GM12878 (cell line): ENCODE measurements around the gene ISOC2. TPM values are rescaled to one million over a fixed set of nuclear protein-coding genes. Genes with fewer than 3 reads are reported as not detected.
A peak's percentile ranks its signal among the peaks of the same experiment; 100 is the strongest.

Source experiments
- ATAC-seq: fragments of 200-7000 bp; cut with Tn5 transposase; 3 replicates; pipeline ENCODE4 v1.9.1; 2020; ENCODE audit warnings: mild to moderate bottlenecking, moderate library complexity
- BruUV-seq: library from RNA; stranded (reverse); fragments of 400-500 nt; replicated peaks from 2 replicates; lab custom pipeline; 2021; lab: Mats Ljungman, UMichigan
- CTCF ChIA-PET: fragments of 300-600 bp; sonication (Branson Sonifier 250); formaldehyde crosslinking; extraction: SDS; loops from one replicate; lab custom pipeline; 2021; ENCODE audit warnings: inconsistent platforms; lab: Yijun Ruan, JAX
- POLR2A ChIA-PET: fragments of 350-600 bp; formaldehyde crosslinking; extraction: SDS; loops from one replicate; lab custom pipeline; 2021; ENCODE audit warnings: inconsistent platforms; lab: Charles Lee
- RAD21 ChIA-PET: fragments of 300-600 bp; sonication (Branson Sonifier 250); formaldehyde crosslinking; loops from one replicate; lab custom pipeline; 2023; ENCODE audit warnings: antibody characterized with exemption; ENCODE audit not compliant: unreplicated experiment; lab: Charles Lee
- SMC1A ChIA-PET: fragments of 300-600 bp; sonication (Branson Sonifier 250); formaldehyde crosslinking; loops from one replicate; lab custom pipeline; 2023; ENCODE audit not compliant: unreplicated experiment, uncharacterized antibody; lab: Charles Lee
- DNase-seq: peaks from one replicate; pipeline ENCODE4 v3.0.0-alpha.2; 2011; ENCODE audit warnings: low read depth, low spot score
- FAIRE-seq: peaks from 3 replicates; lab custom pipeline; 2011; peaks lifted over from hg19 to GRCh38; lab: Jason Lieb, UNC
- H2AFZ ChIP-seq: 2 replicates; pipeline ENCODE4 v1.6.0; 2011; ENCODE audit warnings: low read depth, low read length, control low read depth; ENCODE audit not compliant: control insufficient read depth
- H3K27ac ChIP-seq: 2 replicates; pipeline ENCODE4 v1.5.1; 2011; ENCODE audit warnings: control low read depth; ENCODE audit not compliant: control insufficient read depth, insufficient read depth
- H3K27me3 ChIP-seq, 2 experiments: replicated peaks in 1 of 2; 2 replicates each; pipeline versions ENCODE4 v1.6.0 to v1.6.1; 2011; ENCODE audit warnings: low read length in 1 of 2; ENCODE audit not compliant: control insufficient read depth in 2 of 2, insufficient read depth in 2 of 2
- H3K36me3 ChIP-seq, 2 experiments: 2 replicates each; pipeline ENCODE4 v1.5.1; 2011; ENCODE audit warnings: low read length in 1 of 2; ENCODE audit not compliant: control insufficient read depth in 2 of 2, insufficient read depth in 2 of 2
- H3K4me1 ChIP-seq: 2 replicates; pipeline ENCODE4 v1.6.1; 2011; ENCODE audit warnings: mild to moderate bottlenecking, low read length, moderate library complexity, mixed read lengths; ENCODE audit not compliant: control insufficient read depth, insufficient read depth
- H3K4me2 ChIP-seq: 2 replicates; pipeline ENCODE4 v1.6.0; 2011; ENCODE audit warnings: control low read depth; ENCODE audit not compliant: control insufficient read depth, insufficient read depth
- H3K4me3 ChIP-seq: fragments of 200-600 bp; sonication (generic); 2 replicates; pipeline ENCODE4 v1.5.1; 2016
- H3K79me2 ChIP-seq: 2 replicates; pipeline ENCODE4 v1.6.0; 2011; ENCODE audit warnings: low read length; ENCODE audit not compliant: control insufficient read depth, insufficient read depth
- H3K9ac ChIP-seq: 2 replicates; pipeline ENCODE4 v1.8.0; 2011; ENCODE audit warnings: low read length, control low read depth, mixed read lengths; ENCODE audit not compliant: control insufficient read depth, insufficient read depth
- H3K9me3 ChIP-seq: replicated peaks from 3 replicates; pipeline ENCODE4 v1.5.1; 2011; ENCODE audit warnings: mild to moderate bottlenecking, low read length; ENCODE audit not compliant: control insufficient read depth, insufficient read depth
- H4K20me1 ChIP-seq: 2 replicates; pipeline ENCODE4 v1.6.0; 2011; ENCODE audit not compliant: control insufficient read depth, insufficient read depth
- BMI1 ChIP-seq: fragments of 450-650 bp; IDR thresholded peaks from 2 replicates; pipeline ENCODE4 v1.6.1; 2016; ENCODE audit warnings: mild to moderate bottlenecking, moderate library complexity, borderline replicate concordance
- TAF1 ChIP-seq: IDR thresholded peaks from 2 replicates; pipeline ENCODE4 v1.6.1; 2011; ENCODE audit warnings: mild to moderate bottlenecking, low read depth, low read length, borderline replicate concordance
- WGBS: methylation state at CpG from one replicate; pipeline ENCODE4 v1.1.6; 2016; ENCODE audit warnings: low lambda C conversion rate; ENCODE audit not compliant: insufficient replicate concordance, insufficient coverage; ENCODE audit errors: missing lambda C conversion rate; 5-methylcytosine and 5-hydroxymethylcytosine counted together
- in situ Hi-C: fragments of 300-500 bp; cut with MboI; formaldehyde crosslinking; loops from 9 replicates; pipeline ENCODE4 v1.14.3; 2018; ENCODE audit warnings: mixed read lengths
- intact Hi-C: fragments of 100-400 bp; cut with micrococcal nuclease; formaldehyde crosslinking; loops from one replicate; pipeline ENCODE4 v1.14.2; 2022; ENCODE audit not compliant: unreplicated experiment
- polyA plus RNA-seq, 11 experiments: library from polyadenylated mRNA; depleted of rRNA in 4 of 11; unstranded in 6 of 11; stranded (reverse) in 5 of 11; fragments of >200 nt; fragmentation: Nextera tagmentation in 4 of 11; fragmentation: Illumina TruSeq in 1 of 11; extraction: Ambion mirVana in 4 of 11; extraction: Trizol in 1 of 11; gene quantifications; 1 replicate in 1 of 11; 2 replicates in 10 of 11; pipeline versions ENCODE4 v1.2.1 to v1.2.3, GENCODE V29; 2011 to 2016; ENCODE audit warnings: inconsistent platforms in 2 of 11, missing spikeins in 2 of 11, low read depth in 1 of 11
- total RNA-seq, 4 experiments: library from RNA; depleted of rRNA in 3 of 4; stranded (reverse); fragments of >200 nt in 3 of 4; fragmentation: Illumina TruSeq in 1 of 4; extraction: Trizol in 1 of 4; gene quantifications; 2 replicates each; pipeline versions ENCODE4 v1.2.1 to v1.2.3, GENCODE V29; 2013 to 2021
- TF ChIP-seq, protein P1 (sequence below): fragments of 450-650 bp; IDR thresholded peaks from 2 replicates; pipeline ENCODE4 v1.6.1; 2016; ENCODE audit warnings: mild to moderate bottlenecking
- TF ChIP-seq, protein P2 (sequence below): fragments of 150-350 bp; IDR thresholded peaks from 2 replicates; pipeline ENCODE4 v1.6.1; 2016; ENCODE audit warnings: low read depth, low read length

Gene ISOC2
- total and polyA plus RNA-seq, 10 of the 15 experiments (the other 5 are each of a cell fraction or from before 2014, with no cell fraction given): 0.72 to 238 (median 56.9) TPM

DNA sequence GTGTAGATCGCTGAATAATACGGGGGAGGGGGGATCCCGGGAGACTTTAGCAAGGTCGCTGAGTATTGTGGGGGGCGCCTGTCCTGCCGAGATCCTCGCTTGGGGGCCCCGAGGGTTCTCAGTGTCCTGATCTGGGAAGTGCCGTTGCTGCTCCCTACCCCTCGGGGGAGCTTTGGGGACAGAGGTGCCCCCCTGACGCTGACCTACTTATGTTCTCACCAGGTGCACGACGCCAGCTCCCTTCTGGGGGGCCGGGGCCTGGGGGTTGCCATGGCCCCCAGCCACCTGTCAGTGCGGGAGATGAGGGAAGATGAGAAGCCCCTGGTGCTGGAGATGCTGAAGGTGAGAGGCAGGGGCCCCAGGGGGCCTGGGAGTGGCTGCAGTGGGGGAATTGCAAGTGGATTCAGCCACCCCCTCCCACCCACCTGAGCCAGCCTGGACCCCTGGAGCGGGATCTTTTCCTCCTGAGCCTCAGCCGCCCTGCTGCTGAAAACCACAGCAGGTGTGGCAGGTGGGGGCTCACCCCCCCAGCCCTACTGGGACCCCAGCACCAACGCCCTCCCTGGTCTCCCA, 24.1 kb upstream of the ISOC2 start:
- FAIRE-seq: no peak
- Histone ChIP-seq H3K9ac (peak overlapping the region; percentile 78), H3K79me2 (no peaks in the 10 kb centered on the region; the same call in 1 of the 2 replicates), H3K9me3 (no peaks in the 10 kb centered on the region), H3K4me1 (peaks cover 6% of the 10 kb centered on the region), H3K4me3 (peak overlapping the region; percentile 78), H3K4me2 (peak overlapping the region; percentile 68), H2AFZ (peak overlapping the region; percentile 86), H4K20me1 (no peaks in the 10 kb centered on the region), H3K36me3 (peaks cover 0 to 9% of the 10 kb centered on the region in 2 experiments; a peak in 2 of 4 replicates), H3K27ac (peak overlapping the region; percentile 58; the same call in 1 of the 2 replicates), H3K27me3 (no peaks in the 10 kb centered on the region)
- ChIA-PET RAD21 (interaction anchor here (1.0 to 1.3 kb wide), 5 partner anchors 9 to 146 kb away, joined by 3 to 10 read pairs (median 3); partner anchors contain the start of genes ISOC2 and ZNF628), CTCF (interaction anchor here (0.5 to 1.7 kb wide), 5 partner anchors 9 to 768 kb away, joined by 3 to 16 read pairs (median 4); partner anchors contain the start of genes ISOC2 and ZNF628), SMC1A (interaction anchor here (0.9 to 1.6 kb wide), 4 partner anchors 9 to 114 kb away, joined by 3 to 7 read pairs (median 4); partner anchors contain the start of genes FIZ1 and ZNF628), POLR2A (interaction anchor here (0.6 to 1.0 kb wide), 2 partner anchors 18 to 98 kb away, joined by 3 read pairs; no protein-coding TSS in a partner anchor)
- peak; percentile 40 for ATAC-seq
- no peak for TF ChIP-seq BMI1
- TF ChIP-seq, protein P1, sequence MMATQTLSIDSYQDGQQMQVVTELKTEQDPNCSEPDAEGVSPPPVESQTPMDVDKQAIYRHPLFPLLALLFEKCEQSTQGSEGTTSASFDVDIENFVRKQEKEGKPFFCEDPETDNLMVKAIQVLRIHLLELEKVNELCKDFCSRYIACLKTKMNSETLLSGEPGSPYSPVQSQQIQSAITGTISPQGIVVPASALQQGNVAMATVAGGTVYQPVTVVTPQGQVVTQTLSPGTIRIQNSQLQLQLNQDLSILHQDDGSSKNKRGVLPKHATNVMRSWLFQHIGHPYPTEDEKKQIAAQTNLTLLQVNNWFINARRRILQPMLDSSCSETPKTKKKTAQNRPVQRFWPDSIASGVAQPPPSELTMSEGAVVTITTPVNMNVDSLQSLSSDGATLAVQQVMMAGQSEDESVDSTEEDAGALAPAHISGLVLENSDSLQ: 0 out of 2 replicates have a peak, but pooled peaks have one; percentile 14
- TF ChIP-seq, protein P2, sequence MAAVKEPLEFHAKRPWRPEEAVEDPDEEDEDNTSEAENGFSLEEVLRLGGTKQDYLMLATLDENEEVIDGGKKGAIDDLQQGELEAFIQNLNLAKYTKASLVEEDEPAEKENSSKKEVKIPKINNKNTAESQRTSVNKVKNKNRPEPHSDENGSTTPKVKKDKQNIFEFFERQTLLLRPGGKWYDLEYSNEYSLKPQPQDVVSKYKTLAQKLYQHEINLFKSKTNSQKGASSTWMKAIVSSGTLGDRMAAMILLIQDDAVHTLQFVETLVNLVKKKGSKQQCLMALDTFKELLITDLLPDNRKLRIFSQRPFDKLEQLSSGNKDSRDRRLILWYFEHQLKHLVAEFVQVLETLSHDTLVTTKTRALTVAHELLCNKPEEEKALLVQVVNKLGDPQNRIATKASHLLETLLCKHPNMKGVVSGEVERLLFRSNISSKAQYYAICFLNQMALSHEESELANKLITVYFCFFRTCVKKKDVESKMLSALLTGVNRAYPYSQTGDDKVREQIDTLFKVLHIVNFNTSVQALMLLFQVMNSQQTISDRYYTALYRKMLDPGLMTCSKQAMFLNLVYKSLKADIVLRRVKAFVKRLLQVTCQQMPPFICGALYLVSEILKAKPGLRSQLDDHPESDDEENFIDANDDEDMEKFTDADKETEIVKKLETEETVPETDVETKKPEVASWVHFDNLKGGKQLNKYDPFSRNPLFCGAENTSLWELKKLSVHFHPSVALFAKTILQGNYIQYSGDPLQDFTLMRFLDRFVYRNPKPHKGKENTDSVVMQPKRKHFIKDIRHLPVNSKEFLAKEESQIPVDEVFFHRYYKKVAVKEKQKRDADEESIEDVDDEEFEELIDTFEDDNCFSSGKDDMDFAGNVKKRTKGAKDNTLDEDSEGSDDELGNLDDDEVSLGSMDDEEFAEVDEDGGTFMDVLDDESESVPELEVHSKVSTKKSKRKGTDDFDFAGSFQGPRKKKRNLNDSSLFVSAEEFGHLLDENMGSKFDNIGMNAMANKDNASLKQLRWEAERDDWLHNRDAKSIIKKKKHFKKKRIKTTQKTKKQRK: no peak
- TF ChIP-seq TAF1: 0 out of 2 replicates have a peak, but pooled peaks have one; percentile 1
- intact Hi-C loops: no loop called here
- in situ Hi-C loops: no loop called here
- DNase-seq: no peak
- WGBS: 15% methylated on average over 17 of the region's 18 CpGs
- TSS peak; percentile 65 for BruUV-seq
